PFSK-1 (cell line): ENCODE results near the gene MRFAP1.

Source experiments
- FOXP2 ChIP-seq: optimal IDR thresholded peaks from 2 replicates; pipeline ENCODE3; 2011; ENCODE audit warnings: borderline replicate concordance, control low read depth, inconsistent platforms; ENCODE audit not compliant: insufficient read depth; ENCODE audit errors: extremely low read length, extremely low read depth
- POLR2AphosphoS5 ChIP-seq: IDR thresholded peaks from 2 replicates; pipeline ENCODE4 v1.6.1; 2012; ENCODE audit warnings: low read depth, mild to moderate bottlenecking, control low read depth, low read length, moderate library complexity
- REST ChIP-seq, 2 experiments: IDR thresholded peaks; 2 replicates each; pipeline versions ENCODE4 v1.6.1 to v1.8.0; 2011 to 2012; ENCODE audit warnings: low read depth in 2 of 2, low read length in 2 of 2, control low read depth in 1 of 2, inconsistent platforms in 1 of 2, mild to moderate bottlenecking in 1 of 2, moderate library complexity in 1 of 2; ENCODE audit not compliant: insufficient read depth in 1 of 2
- SIN3A ChIP-seq: IDR thresholded peaks from 2 replicates; pipeline ENCODE4 v1.6.1; 2012; ENCODE audit warnings: mild to moderate bottlenecking, low read length, moderate library complexity, borderline replicate concordance; ENCODE audit not compliant: insufficient read depth
- TAF1 ChIP-seq: IDR thresholded peaks from 2 replicates; pipeline ENCODE4 v1.6.1; 2012; ENCODE audit warnings: low read length, control low read depth, borderline replicate concordance; ENCODE audit not compliant: insufficient read depth

Gene MRFAP1

GRCh38 chr4:6643141-6643847 lies 2.8 kb downstream of the MRFAP1 start:
- TF ChIP-seq SIN3A (no peak), POLR2AphosphoS5 (peak; percentile 32)

- TF ChIP-seq SIN3A (no peak), POLR2AphosphoS5 (no peak), TAF1 (no peak), FOXP2 (no peak), REST (IDR thresholded peaks at IDR 0.05; ENCODE audit: insufficient read depth in 1 of 2, low read depth in 2 of 2, low read length in 2 of 2) (no peak)
These were observed 4.5 kb downstream of the MRFAP1 start for GRCh38 chr4:6644792-6645530.

GRCh38 chr4:6647169-6647568 lies 6.7 kb downstream of the MRFAP1 start:
- no peak for TF ChIP-seq SIN3A

DNA sequence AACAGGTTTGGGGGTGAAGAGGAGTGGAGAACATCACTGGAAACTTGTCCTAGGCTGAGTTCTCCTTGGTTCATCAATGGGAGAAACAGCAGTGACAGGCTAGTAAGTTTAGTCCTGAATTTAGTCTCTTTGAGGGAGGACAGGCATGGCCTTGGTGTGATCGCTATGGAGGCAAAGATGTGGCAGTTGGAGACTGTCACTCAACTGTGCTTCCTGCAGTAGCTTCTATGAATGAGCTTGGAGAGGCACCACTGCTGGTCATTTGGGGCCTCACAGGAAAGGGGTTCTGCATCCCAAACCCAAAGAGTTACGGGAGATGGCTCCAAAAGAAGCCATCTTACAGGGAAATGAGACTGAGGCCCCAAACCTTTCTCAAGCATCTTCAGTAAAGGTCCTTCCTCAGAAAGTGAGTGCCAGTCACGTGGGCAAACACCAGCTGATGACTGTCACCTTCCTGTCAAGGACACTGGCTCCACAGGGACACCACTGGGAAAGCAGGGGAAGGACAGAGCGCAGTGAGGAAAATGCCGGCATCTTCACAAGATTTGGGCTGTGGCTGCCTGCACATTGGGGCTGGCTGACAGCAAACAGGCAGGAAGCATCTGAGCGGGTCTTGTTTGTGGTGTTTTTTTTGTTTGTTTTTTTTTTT lies 7.2 kb downstream of the MRFAP1 start:
- no peak for TF ChIP-seq TAF1
- TF ChIP-seq REST (IDR thresholded peaks at IDR 0.05; ENCODE audit: insufficient read depth in 1 of 2, low read depth in 2 of 2, low read length in 2 of 2), result no peak
- TF ChIP-seq SIN3A, result no peak
- TF ChIP-seq POLR2AphosphoS5, result no peak

DNA sequence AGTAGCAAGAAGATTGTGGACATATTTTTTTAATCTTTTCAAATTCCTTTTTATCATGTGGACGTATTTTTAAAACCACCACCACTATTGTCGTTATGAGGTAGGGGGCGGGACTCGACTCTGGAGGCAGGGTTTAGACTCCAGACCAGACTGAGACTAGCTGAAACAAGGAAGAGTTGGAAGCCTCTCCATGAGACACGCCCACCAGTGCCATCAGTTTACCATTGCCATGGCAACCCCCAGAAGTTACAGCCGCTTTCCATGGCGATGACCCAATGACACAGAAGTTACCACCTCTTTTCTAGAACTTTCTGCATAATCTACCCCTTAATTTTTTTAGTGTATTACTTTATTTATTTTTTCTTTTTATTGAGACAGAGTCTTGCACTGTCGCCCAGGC lies 8.7 kb downstream of the MRFAP1 start:
- TF ChIP-seq FOXP2 (no peak), TAF1 (no peak), POLR2AphosphoS5 (no peak), SIN3A (no peak), REST (IDR thresholded peaks at IDR 0.05; ENCODE audit: insufficient read depth in 1 of 2, low read depth in 2 of 2, low read length in 2 of 2) (no peak)

DNA sequence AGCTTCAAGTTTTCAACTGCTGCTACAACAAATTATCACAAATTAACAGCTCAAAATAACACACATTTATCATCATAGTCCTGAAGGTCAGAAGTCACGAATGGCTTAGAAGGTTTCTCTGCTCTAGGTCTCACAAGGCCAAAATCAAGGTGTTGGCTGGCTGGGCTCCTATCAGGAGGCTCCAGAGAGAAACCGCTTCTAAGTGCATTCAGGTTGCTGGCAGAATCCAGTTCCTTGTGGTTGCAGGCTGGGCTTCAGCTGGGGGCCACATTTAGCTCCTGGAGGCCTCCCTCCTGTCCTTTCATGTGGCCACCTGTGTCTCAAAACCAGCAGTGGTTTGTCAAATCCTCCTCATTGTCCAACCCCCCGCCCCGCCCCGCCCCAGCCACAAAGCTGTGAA lies 15.4 kb downstream of the MRFAP1 start:
- TF ChIP-seq POLR2AphosphoS5, result no peak
- no peak for TF ChIP-seq REST (IDR thresholded peaks at IDR 0.05; ENCODE audit: insufficient read depth in 1 of 2, low read depth in 2 of 2, low read length in 2 of 2)
- TF ChIP-seq FOXP2, result no peak
- no peak for TF ChIP-seq TAF1
- no peak for TF ChIP-seq SIN3A
